ENCODE results near the gene NUP85.

DNA sequence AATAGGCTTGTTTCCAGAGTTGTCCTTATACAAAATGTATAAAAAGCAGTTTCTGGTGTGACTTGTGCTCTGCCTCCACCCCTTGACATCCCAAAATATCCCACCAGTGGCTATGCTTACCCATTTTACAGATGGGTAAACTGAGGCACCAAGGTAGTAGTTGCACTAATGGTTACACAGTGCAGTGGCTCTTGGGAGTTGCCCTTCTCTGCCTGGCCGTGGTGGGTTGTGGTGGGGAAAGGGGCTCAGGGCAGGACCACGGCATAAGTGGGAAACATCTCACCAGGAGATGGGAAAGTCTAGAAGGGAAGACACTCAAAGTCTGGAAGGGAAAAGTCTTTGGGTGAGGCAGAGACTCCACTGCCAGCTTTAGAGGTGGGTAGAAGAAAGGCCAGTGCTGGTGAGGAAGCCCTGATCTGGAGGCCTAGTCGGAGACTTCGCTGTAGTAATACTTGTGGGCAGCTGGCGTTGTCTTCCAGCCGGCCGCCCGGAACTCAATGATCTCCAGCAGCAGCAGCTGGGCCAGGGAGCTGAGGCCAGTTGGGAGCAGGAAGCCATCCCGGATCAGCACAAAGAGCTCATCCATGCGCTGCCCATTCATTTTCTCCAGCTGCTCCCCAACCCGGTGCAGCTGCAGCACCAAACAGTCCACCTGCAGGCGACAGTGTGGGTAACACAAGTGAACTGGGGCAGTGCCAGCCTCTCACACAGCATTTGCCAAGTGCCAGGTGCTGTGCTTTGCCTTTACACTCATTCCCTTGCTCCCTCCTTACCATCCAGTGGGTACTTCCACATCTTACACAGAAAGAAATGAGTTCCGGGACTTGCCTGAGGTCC, 61.1 kb downstream of the NUP85 start:
- TF ChIP-seq, protein P1, sequence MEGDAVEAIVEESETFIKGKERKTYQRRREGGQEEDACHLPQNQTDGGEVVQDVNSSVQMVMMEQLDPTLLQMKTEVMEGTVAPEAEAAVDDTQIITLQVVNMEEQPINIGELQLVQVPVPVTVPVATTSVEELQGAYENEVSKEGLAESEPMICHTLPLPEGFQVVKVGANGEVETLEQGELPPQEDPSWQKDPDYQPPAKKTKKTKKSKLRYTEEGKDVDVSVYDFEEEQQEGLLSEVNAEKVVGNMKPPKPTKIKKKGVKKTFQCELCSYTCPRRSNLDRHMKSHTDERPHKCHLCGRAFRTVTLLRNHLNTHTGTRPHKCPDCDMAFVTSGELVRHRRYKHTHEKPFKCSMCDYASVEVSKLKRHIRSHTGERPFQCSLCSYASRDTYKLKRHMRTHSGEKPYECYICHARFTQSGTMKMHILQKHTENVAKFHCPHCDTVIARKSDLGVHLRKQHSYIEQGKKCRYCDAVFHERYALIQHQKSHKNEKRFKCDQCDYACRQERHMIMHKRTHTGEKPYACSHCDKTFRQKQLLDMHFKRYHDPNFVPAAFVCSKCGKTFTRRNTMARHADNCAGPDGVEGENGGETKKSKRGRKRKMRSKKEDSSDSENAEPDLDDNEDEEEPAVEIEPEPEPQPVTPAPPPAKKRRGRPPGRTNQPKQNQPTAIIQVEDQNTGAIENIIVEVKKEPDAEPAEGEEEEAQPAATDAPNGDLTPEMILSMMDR (IDR thresholded peaks at IDR 0.05; ENCODE audit: insufficient read depth, low read depth, low read length) = no peak
- TF ChIP-seq EZH2 (IDR thresholded peaks at IDR 0.05; ENCODE audit: insufficient read depth, low read length) = no peak
